SK-N-SH treated with all-trans-retinoic acid at 6 μM for 48 hours (cell line): ENCODE results near the gene ARMC10.

Experiments used
- CSDC2 ChIP-seq: fragments of 250-450 bp; sonication (Bioruptor Pico); IDR thresholded peaks from 2 replicates; pipeline ENCODE4 v1.5.0; 2020; ENCODE audit warnings: mild to moderate bottlenecking, moderate library complexity
- GLIS3 ChIP-seq: fragments of 250-450 bp; sonication (Bioruptor Pico); IDR thresholded peaks from 2 replicates; pipeline ENCODE4 v1.5.0; 2020; ENCODE audit warnings: mild to moderate bottlenecking, moderate library complexity
- ISL1 ChIP-seq: fragments of 250-450 bp; sonication (Bioruptor Pico); IDR thresholded peaks from 2 replicates; pipeline ENCODE4 v2.1.2; 2022; ENCODE audit warnings: mild to moderate bottlenecking, moderate library complexity
- PATZ1 ChIP-seq: fragments of 250-450 bp; sonication (Bioruptor Pico); IDR thresholded peaks from 2 replicates; pipeline ENCODE4 v1.8.0; 2020; ENCODE audit warnings: mild to moderate bottlenecking, moderate library complexity, borderline replicate concordance
- RARB ChIP-seq: fragments of 250-450 bp; sonication (Bioruptor Pico); IDR thresholded peaks from 2 replicates; pipeline ENCODE4 v1.8.0; 2021; ENCODE audit warnings: mild to moderate bottlenecking, moderate library complexity
- TOX ChIP-seq: fragments of 250-450 bp; sonication (Bioruptor Pico); IDR thresholded peaks from 2 replicates; pipeline ENCODE4 v1.8.0; 2021; ENCODE audit warnings: mild to moderate bottlenecking, moderate library complexity, borderline replicate concordance
- ZFP3 ChIP-seq: fragments of 250-450 bp; sonication (Bioruptor Pico); IDR thresholded peaks from 2 replicates; pipeline ENCODE4 v1.5.0; 2020; ENCODE audit warnings: mild to moderate bottlenecking, moderate library complexity
- ZNF70 ChIP-seq: fragments of 450-650 bp; formaldehyde crosslinking; IDR thresholded peaks from 2 replicates; pipeline ENCODE4 v1.5.0; 2020; ENCODE audit warnings: mild to moderate bottlenecking, moderate library complexity

GRCh38 chr7:103127006-103127405 is 52.1 kb downstream of the ARMC10 start:
- TF ChIP-seq PATZ1 (CRISPR knock-in tag) (no peak), ZFP3 (CRISPR knock-in tag) (no peak), RARB (no peak), CSDC2 (CRISPR knock-in tag) (no peak), GLIS3 (CRISPR knock-in tag) (no peak), ZNF70 (CRISPR knock-in tag) (no peak), ISL1 (no peak), TOX (CRISPR knock-in tag) (no peak)
